Stimulated activated CD8-positive, alpha-beta memory T cell treated with anti-CD3 and anti-CD28 coated beads, Interleukin-12 subunit alpha, Interleukin-12 subunit beta, amount 100 ng/mL, for 4 hours (primary cell): ENCODE measurements around the gene TLE2.
"Not testable (repeated sequence)": the region's sequence is repeated elsewhere in the genome, so short reads cannot be mapped to it uniquely, and the experiment has no call there.

Experiments
- DNase-seq: peaks from one replicate; pipeline ENCODE4 v3.0.0-alpha.2; 2020; ENCODE audit warnings: low read depth

TLE2 gene

GRCh38 chr19:3055741-3056416, 26.8 kb upstream of the TLE2 start:
- DNase-seq: no peak

DNA sequence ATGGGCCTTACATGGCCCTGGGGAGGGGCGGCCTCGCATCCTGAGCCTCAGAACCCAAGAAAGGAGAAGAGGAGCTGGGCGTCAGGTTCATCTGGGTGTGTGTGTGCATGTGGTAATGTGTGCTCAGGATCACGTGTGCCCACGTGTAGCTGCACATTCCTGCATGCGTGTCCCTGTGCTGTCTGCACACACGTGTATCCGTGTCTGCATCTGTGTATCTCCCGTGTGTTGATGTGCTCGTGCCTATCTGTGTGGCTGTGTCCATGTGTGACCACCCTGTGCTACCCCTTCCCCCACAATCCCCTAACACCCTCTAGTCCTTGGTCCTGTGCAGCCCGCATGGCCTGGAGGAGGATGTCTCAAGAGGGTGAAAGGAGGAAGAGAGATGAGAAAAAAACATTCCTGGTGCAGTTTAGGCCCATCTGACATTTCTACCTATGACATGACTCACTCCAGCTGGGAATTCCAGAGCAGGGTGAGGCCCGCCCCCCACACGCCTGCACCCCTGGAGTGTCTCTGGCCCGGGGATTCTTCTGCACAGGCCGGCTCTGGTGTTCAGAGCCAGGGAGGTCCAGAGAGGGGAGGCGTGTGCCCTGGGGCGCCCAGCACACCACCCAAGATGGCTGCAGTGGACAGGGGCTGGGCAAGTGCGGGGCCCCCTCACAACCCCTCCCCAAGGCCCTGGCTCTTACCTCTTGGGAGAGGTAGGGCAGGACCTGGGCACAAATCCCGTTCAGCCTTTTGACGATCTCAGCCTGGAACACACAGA, 26.1 kb upstream of the TLE2 start:
- DNase-seq: no peak

- DNase-seq: no peak
Measured at GRCh38 chr19:3054265-3054971, 25.3 kb upstream of the TLE2 start.

DNA sequence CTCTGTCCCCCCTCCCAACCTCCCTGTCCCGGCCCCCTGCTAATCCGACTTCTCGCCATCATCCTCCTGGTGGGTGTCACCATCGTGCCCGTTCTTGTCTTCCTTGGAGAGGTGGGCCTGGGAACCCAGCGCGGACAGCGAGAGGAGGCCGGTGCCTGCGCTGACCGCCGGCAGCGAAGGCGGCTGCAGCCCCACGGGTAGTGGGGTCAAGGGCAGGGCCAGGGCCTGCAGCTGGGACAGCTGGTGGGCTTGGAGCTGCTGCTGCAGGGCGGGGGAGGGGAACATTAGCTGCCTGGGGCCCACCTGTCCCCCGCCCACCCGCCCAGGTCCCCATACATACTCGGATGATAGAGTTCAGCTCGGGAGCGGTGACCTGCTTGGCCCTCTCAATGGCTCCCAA, 24.7 kb upstream of the TLE2 start:
- DNase-seq: no peak

DNA sequence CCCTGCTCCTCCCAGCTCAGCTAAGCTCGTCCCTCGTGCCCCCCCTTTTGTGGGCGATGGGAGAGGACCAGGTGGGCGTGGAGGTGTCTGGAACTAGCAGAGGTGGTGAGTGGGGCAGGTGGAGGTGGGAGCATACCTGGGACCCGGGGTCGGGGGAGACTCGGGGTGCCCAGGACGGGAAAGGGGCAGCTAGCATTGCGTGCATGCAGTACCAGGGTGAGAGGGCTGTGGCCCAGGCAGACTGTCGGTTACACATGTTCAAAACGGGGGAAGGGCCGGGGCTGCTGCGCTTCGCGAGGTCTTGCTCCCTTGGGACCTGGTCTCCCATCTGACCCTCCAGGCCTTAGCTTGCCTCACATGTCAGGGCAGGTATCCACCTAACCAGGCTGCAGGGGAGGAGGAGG, 24.1 kb upstream of the TLE2 start:
- no peak for DNase-seq

DNA sequence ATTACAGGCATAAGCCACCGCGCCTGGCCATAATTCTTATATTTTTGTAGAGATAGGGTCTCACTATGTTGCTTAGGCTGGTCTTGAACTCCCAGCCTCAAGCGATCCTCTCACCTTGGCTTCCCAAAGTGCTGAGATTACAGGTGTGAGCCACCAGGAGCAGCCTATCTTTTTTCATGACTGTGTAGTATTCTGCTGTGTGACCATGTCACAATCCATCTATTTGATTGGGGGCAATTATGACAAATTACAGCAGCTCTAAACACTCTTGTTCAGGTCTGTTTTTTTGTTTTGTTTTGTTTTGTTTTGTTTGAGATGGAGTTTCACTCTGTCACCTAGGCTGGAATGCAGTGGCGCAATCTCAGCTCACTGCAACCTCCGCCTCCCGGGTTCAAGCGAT, 20.9 kb upstream of the TLE2 start:
- not testable (repeated sequence) for DNase-seq

DNA sequence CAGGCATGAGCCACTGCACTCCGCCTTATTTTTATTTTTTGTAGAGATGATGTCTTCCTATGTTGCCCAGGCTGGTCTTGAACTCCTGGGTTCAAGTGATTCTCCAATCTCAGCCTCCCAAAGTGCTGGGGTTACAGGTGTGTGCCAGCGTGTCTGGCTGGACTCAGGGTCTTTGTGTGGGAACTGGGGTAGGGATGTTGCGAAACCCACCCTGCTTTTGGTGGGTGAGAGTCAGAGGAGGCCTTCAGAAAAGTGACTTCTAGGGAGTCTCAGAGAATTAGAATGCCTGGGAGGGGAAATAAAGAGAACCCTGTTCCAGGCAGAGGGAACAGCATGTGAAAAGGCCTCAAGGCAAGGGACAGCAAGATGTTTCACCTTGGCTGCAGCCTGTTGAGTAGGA, 20.0 kb upstream of the TLE2 start:
- DNase-seq: no peak

- DNase-seq: no peak
Measured at GRCh38 chr19:3048190-3048533, 19.1 kb upstream of the TLE2 start.

DNA sequence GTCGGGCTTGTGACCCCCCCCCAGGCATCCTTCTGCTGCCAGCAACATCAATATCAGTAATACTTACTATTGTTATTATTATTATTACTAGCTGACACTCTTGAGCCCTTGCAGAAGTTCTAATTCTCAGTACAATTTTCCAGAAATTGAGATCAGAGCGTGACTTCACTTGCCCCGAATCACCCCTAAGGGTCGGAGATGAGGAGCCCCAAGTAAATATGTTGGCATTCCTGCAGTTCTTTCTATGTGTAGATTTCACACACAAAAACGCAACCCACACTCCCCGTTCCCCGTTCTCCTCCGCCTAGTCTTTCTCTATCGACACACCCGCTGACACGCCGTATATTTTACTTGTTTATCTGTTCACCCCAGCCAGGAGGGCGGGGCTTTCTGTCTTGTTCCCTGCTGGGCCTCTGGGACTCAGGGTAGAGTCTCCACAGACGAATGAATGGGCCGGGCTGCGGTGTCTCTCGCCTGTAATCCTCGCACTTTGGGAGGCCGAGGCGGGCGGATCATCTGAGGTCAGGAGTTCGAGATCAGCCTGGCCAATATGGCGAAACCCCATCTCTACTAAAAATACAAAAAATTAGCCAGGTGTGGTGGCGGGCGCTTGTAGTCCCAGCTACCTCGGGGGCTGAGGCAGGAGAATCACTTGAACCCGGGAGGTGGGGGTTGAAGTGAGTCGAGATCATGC, 18.6 kb upstream of the TLE2 start:
- DNase-seq: no peak

DNA sequence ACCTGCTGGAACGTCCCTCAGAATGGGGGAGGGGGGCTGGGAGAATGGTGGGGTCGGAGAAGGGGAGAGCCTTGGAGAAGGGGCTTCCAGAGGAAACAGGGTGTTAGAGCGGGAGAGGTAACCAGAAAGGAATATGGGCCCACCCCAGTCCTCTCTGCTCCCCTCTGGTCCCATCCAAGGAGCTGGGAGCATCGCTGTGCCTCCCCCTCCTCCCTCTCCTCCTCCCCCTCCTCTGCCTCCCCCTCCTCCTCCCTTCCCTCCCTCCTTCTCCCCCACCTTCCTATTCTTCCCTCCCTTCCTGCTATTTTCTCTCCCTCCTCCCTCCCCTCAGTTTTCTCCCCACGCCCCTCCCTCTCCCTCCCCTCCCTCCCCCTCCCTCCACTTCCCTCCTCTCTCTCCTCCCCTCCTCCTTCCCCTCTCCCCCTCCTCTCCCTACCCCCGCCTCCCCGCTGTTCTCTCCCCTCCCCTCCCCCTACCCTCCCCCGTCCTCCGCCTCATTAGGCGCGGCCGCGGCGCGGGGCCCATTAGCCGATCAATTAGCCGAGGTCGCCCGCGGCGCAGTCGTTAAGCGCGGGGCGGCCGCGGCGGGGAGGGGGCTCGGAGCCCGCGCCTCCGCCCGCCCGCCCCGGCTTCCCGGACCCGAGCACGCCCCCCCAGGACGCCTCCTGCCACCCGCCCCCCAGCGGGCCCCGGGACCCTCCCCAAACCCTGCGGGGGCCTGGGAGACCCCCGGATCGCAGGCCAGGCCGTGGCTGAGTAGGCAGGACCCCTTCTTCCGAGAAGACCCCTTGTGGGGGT, 17.8 kb upstream of the TLE2 start:
- no peak for DNase-seq

DNA sequence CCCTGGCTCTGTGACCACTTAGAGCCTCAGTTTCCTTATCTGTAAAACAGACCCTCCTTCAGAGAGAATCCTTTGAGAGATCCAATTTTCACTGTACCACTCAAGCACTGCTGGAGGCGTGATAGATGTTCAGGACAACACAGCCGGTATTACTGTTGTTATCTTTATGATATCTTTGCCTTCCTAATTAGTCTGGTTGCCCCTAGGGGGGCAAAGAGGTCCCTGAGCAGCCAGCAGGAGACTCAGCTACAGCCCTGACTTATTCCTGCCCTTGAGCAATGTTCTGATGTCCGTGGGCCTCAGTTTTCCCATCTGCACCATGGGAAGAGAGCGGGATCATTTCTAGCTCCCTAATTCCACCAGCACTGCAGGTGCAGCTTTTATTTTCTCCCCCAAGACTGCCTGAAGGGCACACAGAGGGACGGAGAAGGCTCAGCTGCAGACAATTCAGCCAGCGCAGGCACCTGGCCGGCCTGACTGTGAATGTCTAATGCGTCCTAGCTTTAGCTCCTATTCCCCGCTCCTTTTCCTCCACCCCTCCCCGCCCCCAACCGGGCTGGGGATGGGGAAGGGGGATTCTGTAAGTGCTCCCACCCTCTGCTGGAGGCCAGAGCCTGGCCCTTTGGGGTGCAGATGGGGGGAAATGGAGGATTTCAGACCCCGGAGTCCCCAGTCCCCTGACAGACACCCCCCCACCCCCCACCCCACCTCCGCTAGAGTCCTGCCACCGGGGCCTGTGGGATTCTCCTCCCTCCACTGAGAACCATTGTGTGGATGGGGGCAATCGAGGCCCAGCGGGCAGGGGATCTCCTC, 17.0 kb upstream of the TLE2 start:
- no peak for DNase-seq

GRCh38 chr19:3045191-3045590, 16.1 kb upstream of the TLE2 start:
- DNase-seq: no peak

DNA sequence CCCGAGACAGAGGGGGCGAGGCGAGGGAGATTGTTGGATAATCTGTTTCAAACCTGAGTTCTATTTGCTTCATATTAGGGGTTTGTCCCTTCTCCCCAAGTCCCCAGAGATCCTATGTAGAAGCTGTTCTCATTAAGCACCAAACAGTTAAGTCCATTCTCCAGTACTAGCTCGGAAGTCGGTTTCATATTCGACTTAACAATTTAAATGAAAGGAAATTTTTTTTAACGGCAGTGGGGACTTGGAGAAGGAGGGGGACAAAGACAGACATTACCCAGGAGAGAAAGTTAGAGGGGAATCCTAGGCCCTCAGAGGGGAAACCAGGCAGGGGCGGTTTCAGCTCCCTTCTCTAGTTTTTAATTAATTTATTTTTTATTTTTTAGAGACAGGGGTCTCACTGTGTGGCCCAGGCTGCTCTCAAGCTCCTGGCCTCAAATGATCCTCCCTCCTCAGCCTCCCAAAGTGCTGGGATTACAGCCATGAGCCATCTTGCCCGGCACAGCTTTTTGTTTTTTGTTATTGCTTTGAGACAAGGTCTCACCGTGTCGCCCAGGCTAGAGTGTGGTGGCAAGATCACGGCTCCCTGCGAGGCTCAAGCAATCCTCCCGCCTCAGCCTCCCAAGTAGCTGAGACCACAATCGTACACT, 13.7 kb upstream of the TLE2 start:
- DNase-seq: no peak

DNA sequence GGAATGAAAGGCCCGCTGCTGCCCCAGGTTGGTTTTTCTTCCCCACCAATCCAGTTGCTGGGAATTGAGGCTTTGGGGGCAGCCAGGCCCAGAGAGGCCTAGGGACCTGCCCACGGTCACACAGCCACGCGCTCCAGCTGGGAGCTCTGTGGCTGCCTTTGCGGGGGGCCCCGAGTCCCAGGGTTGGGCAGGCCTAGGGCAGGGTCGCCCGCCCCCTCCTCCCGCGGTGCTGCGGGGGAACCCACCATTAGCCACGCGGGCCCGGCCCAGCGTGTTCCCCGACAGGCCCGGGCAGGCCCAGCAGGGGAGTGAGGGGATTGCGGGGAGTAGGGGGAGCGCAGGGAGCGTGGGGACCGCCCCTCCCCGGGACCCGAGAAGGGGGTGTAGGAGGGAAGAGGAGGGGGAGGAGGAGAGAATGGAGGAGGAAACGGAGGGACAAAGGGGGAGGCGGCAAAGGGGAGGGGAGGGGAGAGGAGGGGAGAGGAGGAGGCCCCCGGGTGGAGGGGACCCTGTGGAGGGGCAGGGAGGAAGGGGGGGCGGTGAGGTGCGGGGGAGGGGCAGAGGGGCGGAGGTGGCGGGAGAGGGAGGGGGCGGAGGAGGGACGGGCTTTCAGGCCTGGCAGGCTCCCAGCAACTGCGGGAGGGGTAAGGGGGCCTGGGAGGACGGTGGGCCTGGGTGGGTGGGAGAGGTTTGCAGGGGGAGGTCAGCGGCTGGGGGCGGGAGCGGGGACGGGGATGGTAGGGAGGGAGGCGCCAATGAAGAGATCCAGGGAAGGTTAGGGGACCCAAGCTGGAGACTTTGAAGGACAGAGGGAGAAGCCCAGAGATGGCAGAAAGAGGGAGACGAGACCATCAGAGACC, 12.9 kb upstream of the TLE2 start:
- DNase-seq: no peak

DNA sequence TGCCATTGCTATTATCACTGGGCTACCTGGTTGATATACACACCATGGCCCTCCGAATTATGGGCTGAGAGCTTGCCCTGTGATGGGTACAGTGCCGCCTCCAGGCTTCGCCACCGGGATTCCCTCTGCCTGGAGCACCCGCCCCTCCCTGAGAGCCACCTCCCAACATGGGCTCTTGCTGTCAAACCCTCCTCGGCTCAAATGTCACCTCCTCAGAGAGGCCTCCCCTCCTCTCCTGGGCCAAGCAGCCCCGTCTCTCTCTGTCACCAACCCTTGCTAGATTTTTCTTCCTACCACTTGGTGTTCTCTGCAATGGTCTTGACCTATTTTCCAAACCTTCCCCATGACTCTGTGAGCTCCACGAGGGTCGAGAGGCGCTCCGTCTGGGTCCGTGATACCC, 12.2 kb upstream of the TLE2 start:
- no peak for DNase-seq

DNA sequence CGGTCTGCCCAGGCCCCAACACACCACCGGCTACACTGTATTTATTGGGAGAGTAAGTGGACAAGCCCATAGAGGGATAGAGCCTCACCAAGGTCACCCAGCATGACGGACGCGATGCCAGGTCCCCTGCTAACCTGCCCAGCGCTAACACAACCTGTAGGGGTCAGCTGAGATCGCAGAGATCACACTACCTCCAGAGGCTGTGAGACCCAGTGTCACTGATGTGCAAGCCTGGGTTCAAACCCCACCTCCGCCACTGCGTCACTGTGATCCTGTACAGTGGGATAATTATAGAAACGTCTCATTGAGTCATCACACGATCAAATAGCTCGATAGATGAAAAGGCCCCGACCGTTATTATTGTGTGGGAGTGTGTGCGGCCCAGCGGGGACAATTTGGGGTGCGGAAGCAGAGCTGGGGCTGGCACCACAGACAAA, 10.6 kb upstream of the TLE2 start:
- DNase-seq: no peak

DNA sequence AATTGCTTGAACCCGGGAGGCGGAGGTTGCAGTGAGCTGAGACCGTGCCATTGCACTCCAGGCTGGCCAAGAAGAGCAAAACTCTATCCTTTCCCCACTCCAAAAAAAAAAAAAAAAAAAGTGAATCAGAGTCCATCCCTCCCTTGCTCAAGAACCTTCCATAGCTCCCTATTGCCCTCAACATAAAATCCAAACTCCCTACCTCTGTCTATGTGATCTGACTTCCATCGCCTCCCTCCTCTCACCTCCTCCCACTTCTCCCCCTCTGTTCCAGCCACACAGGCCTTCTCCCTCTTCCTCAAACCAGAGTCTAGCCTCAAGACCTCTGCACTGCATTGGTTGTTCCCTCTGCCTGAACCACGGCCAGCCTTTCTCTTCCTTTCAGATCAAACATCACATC, 10.0 kb upstream of the TLE2 start:
- no peak for DNase-seq

DNA sequence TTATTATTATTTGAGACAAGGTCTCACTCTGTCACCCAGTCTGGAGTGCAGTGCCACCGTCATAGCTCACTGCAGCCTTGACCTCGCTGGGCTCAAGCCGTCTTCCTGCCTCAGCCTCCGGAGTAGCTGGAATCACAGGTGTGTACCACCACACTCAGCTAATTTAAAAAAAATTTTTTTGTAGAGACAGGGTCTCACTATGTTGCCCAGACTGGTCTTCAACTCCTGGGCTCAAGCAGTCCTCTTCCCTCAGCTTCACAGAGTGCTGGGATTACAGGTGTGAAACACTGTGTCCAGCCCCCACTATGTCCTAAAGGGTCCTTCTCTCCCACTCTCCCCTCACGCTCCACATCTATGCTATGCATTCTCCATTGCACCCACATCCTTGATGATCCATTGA, 9.1 kb upstream of the TLE2 start:
- no peak for DNase-seq

- DNase-seq: not testable (repeated sequence)
Measured at GRCh38 chr19:3036977-3037544, 8.0 kb upstream of the TLE2 start.
